GM23248 (cell line): ENCODE data around the gene GOLIM4. TPM values are rescaled to one million over a fixed set of nuclear protein-coding genes. Genes with fewer than 3 reads are reported as not detected.

ENCODE experiments used
- DNase-seq: peaks from one replicate; pipeline ENCODE4 v3.0.0-alpha.2; 2015
- H2AFZ ChIP-seq: fragments of 200-600 bp; sonication (generic); 2 replicates; pipeline ENCODE4 v1.6.1; 2016; ENCODE audit warnings: antibody characterized with exemption
- H3F3A ChIP-seq: fragments of 200-600 bp; sonication (generic); 2 replicates; pipeline ENCODE4 v1.6.1; 2016; ENCODE audit warnings: mild to moderate bottlenecking, antibody characterized with exemption, mixed run types; ENCODE audit not compliant: insufficient read depth
- H3K27ac ChIP-seq: fragments of 200-600 bp; sonication (generic); 2 replicates; pipeline ENCODE4 v1.5.1; 2016; ENCODE audit warnings: mild to moderate bottlenecking
- H3K27me3 ChIP-seq: fragments of 200-600 bp; sonication (generic); replicated peaks from 2 replicates; pipeline ENCODE4 v1.6.1; 2016; ENCODE audit warnings: mild to moderate bottlenecking; ENCODE audit not compliant: insufficient read depth
- H3K36me3 ChIP-seq: fragments of 200-600 bp; sonication (generic); 2 replicates; pipeline ENCODE4 v1.6.1; 2016; ENCODE audit warnings: low read depth, mild to moderate bottlenecking
- H3K4me1 ChIP-seq: fragments of 200-600 bp; sonication (generic); 2 replicates; pipeline ENCODE4 v1.6.1; 2016; ENCODE audit warnings: mild to moderate bottlenecking; ENCODE audit not compliant: insufficient read depth
- H3K4me2 ChIP-seq: fragments of 200-600 bp; sonication (generic); one replicate; pipeline ENCODE4 v1.6.1; 2016; ENCODE audit warnings: mild to moderate bottlenecking; ENCODE audit not compliant: unreplicated experiment
- H3K4me3 ChIP-seq: fragments of 200-600 bp; sonication (generic); 2 replicates; pipeline ENCODE4 v1.5.1; 2016; ENCODE audit warnings: mild to moderate bottlenecking
- H3K79me2 ChIP-seq: fragments of 200-600 bp; sonication (generic); 2 replicates; pipeline ENCODE4 v1.6.1; 2016; ENCODE audit warnings: mild to moderate bottlenecking; ENCODE audit not compliant: insufficient read depth
- H3K9ac ChIP-seq: fragments of 200-600 bp; sonication (generic); 2 replicates; pipeline ENCODE4 v1.6.1; 2016; ENCODE audit warnings: mild to moderate bottlenecking
- H3K9me2 ChIP-seq: fragments of 200-600 bp; sonication (generic); 2 replicates; pipeline ENCODE4 v1.6.1; 2016; ENCODE audit warnings: mixed run types, mild to moderate bottlenecking, moderate library complexity; ENCODE audit not compliant: insufficient read depth
- H3K9me3 ChIP-seq: fragments of 200-600 bp; sonication (generic); one replicate; pipeline ENCODE4 v1.6.1; 2017; ENCODE audit warnings: low read depth
- H4K20me1 ChIP-seq: fragments of 200-600 bp; sonication (generic); 2 replicates; pipeline ENCODE4 v1.6.0; 2016; ENCODE audit not compliant: insufficient read depth
- EZH2 ChIP-seq: fragments of 200-600 bp; sonication (generic); IDR thresholded peaks from 2 replicates; pipeline ENCODE4 v1.6.1; 2018; ENCODE audit warnings: antibody characterized with exemption, mild to moderate bottlenecking; ENCODE audit not compliant: insufficient read depth, poor library complexity, severe bottlenecking
- EZH2phosphoT487 ChIP-seq: fragments of 200-600 bp; sonication (generic); IDR thresholded peaks from 2 replicates; pipeline ENCODE4 v1.6.1; 2018; ENCODE audit warnings: antibody characterized with exemption, moderate library complexity, mild to moderate bottlenecking, low read depth; ENCODE audit not compliant: insufficient read depth
- WGBS, 2 experiments: methylation state at CpG; one replicate each; pipeline ENCODE4 v1.1.6; 2015 to 2017; ENCODE audit warnings: low lambda C conversion rate in 2 of 2, low coverage in 1 of 2; ENCODE audit errors: missing lambda C conversion rate in 2 of 2; 5-methylcytosine and 5-hydroxymethylcytosine counted together
- in situ Hi-C: fragments of 300-500 bp; cut with MboI; formaldehyde crosslinking; loops from 2 replicates; pipeline ENCODE4 v1.15.0; 2020
- polyA plus RNA-seq: library from polyadenylated mRNA; unstranded; fragments of >200 nt; fragmentation: Nextera tagmentation; extraction: Ambion mirVana; gene quantifications from 2 replicates; pipeline ENCODE4 v1.2.1, GENCODE V29; 2016
- total RNA-seq: library from RNA; depleted of rRNA; stranded (reverse); fragments of >200 nt; shearing (Covaris generic); gene quantifications from 2 replicates; pipeline ENCODE4 v1.2.3, GENCODE V29; 2014

GOLIM4 gene
- total and polyA plus RNA-seq, 2 experiments from 2014 or later: 66.8 to 84.4 TPM

DNA sequence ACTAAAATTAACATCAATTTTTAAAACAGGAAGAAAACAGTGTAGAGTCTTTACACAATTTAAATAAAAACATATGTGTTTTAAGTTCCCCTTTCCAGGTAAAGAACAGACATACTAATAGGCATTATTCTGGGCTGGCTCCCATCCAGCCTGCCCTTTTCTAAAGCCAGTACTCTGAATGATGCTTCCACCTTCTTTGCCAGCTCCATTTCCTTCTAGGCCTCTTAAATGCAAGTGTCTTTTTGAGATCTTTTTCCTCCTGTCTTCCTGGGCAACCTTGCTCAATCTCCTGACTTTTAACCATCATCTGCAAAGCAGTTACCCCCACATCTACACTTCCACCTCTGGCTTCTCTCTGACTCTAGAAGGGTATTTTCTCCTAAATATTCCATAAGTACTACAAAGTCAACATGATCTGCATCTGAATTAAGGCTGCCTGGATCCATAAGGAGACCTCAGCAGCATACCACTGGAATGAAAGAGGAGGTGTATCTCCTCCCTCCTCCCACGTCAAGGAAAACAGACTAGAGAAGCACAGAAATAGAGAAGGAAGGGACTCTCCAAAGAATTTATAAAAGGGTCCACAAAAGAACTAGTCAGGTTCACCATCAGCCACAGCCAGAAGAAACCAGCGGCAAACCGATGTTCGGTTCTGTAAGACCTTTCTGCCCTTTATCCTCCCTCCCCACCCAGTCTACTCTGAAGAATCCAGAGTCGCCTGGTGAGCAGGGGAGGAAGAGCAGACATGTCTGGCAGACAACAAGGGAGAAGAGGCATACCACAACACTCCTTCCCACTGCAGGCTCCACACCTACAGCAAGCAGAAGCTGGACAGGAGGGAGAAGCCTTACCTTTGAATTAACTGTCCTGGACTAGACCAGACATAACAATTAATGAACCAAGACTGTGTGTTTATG is 47.1 kb downstream of the GOLIM4 start:
- Histone ChIP-seq H3K9me3 (no peaks in the 10 kb centered on the region), H3K36me3 (no peaks in the 10 kb centered on the region), H3K9me2 (no peaks in the 10 kb centered on the region), H3K27me3 (no peaks in the 10 kb centered on the region), H3K4me3 (no peak overlapping the region), H3K27ac (peak overlapping the region; percentile 36), H4K20me1 (no peaks in the 10 kb centered on the region), H3K4me2 (peak overlapping the region; percentile 21), H3K9ac (peak overlapping the region; percentile 35; the same call in 1 of the 2 replicates), H2AFZ (no peak overlapping the region), H3K4me1 (peaks cover 38% of the 10 kb centered on the region), H3F3A (peaks cover 33% of the 10 kb centered on the region; the same call in 1 of the 2 replicates), H3K79me2 (peaks cover 98% of the 10 kb centered on the region)
- peak; percentile 28 for DNase-seq
- TF ChIP-seq EZH2phosphoT487 (no peak), EZH2 (no peak)
- in situ Hi-C loops: no loop called here
- 81 to 83% methylated on average over 5 of the region's 5 CpGs for WGBS, 2 experiments

GRCh38 chr3:168047936-168048335 is 47.8 kb downstream of the GOLIM4 start:
- Histone ChIP-seq H3F3A (peaks cover 33% of the 10 kb centered on the region; the same call in 1 of the 2 replicates), H3K4me2 (no peak overlapping the region), H4K20me1 (no peaks in the 10 kb centered on the region), H3K9me3 (no peaks in the 10 kb centered on the region), H3K9ac (no peak overlapping the region), H2AFZ (no peak overlapping the region), H3K79me2 (peaks cover 98% of the 10 kb centered on the region), H3K4me3 (no peak overlapping the region), H3K4me1 (peaks cover 38% of the 10 kb centered on the region), H3K9me2 (no peaks in the 10 kb centered on the region), H3K27ac (no peak overlapping the region), H3K27me3 (no peaks in the 10 kb centered on the region), H3K36me3 (peaks cover 4% of the 10 kb centered on the region; the same call in 1 of the 2 replicates)
- in situ Hi-C loops: no loop called here
- WGBS, 2 experiments: 96 to 99% methylated on average over 3 of the region's 3 CpGs
- TF ChIP-seq EZH2 (no peak), EZH2phosphoT487 (no peak)
- DNase-seq: no peak

DNA sequence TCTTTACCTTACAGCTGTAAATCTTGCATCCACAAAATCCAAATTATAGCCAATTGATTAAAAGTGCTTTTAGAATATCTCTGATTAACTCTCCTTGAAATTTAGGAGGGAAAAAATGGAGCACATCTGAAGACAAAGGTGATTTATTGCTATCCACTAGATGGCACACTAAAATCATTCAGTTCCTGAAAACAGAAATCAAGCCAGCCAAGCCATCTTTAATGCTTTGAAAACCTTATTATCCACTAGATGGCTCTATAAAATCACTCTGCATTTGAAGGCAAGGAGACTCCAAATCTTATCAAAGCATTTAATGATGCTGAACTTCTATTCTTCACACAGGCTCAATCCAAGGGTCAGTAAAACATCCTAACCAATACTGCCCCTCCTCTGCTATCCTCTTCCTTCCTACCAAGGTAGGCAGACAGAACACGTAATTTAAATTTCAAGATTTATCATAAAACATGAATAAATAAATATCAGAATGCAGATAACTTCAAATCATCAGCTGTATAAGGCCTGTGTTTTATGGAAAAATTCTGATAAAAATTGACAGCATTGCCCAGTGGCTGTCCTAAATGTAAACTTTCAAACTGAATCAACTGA is 48.4 kb downstream of the GOLIM4 start:
- H3F3A ChIP-seq: peaks cover 28% of the 10 kb centered on the region; the same call in 1 of the 2 replicates
- peak; percentile 90 for DNase-seq
- no peak for TF ChIP-seq EZH2
- WGBS, 2 experiments: 47 to 50% methylated on average over 1 of the region's 1 CpG
- H3K79me2 ChIP-seq: peaks cover 97% of the 10 kb centered on the region
- no peak overlapping the region for H3K9ac ChIP-seq
- H3K4me3 ChIP-seq: no peak overlapping the region
- no peak overlapping the region for H3K4me2 ChIP-seq
- H3K36me3 ChIP-seq: peaks cover 10% of the 10 kb centered on the region; the same call in 1 of the 2 replicates
- no peak overlapping the region for H3K27ac ChIP-seq
- H3K9me2 ChIP-seq: no peaks in the 10 kb centered on the region
- H3K27me3 ChIP-seq: no peaks in the 10 kb centered on the region
- H3K9me3 ChIP-seq: no peaks in the 10 kb centered on the region
- in situ Hi-C loops: no loop called here
- H4K20me1 ChIP-seq: no peaks in the 10 kb centered on the region
- no peak overlapping the region for H2AFZ ChIP-seq
- H3K4me1 ChIP-seq: peaks cover 33% of the 10 kb centered on the region

GRCh38 chr3:168044049-168044448 is 51.7 kb downstream of the GOLIM4 start:
- H3K4me2 ChIP-seq: no peak overlapping the region

More at GRCh38 chr3:168044049-168044448, 51.7 kb downstream of the GOLIM4 start:
- H3K9me3 ChIP-seq: no peaks in the 10 kb centered on the region
- in situ Hi-C loops: no loop called here
- no peaks in the 10 kb centered on the region for H4K20me1 ChIP-seq
- H3F3A ChIP-seq: peaks cover 13% of the 10 kb centered on the region; the same call in 1 of the 2 replicates
- H3K27ac ChIP-seq: no peak overlapping the region
- H3K4me1 ChIP-seq: peaks cover 10% of the 10 kb centered on the region
- no peaks in the 10 kb centered on the region for H3K9me2 ChIP-seq
- no peak for DNase-seq
- H3K36me3 ChIP-seq: peaks cover 13% of the 10 kb centered on the region
- no peak for TF ChIP-seq EZH2
- no peak for TF ChIP-seq EZH2phosphoT487
- H3K4me3 ChIP-seq: no peak overlapping the region
- H3K79me2 ChIP-seq: peaks cover 75% of the 10 kb centered on the region
- H2AFZ ChIP-seq: no peak overlapping the region
- H3K27me3 ChIP-seq: no peaks in the 10 kb centered on the region
- WGBS, 2 experiments: 71 to 81% methylated on average over 6 of the region's 6 CpGs
- H3K9ac ChIP-seq: no peak overlapping the region
